ENCODE data around the gene PANK2.

DNA sequence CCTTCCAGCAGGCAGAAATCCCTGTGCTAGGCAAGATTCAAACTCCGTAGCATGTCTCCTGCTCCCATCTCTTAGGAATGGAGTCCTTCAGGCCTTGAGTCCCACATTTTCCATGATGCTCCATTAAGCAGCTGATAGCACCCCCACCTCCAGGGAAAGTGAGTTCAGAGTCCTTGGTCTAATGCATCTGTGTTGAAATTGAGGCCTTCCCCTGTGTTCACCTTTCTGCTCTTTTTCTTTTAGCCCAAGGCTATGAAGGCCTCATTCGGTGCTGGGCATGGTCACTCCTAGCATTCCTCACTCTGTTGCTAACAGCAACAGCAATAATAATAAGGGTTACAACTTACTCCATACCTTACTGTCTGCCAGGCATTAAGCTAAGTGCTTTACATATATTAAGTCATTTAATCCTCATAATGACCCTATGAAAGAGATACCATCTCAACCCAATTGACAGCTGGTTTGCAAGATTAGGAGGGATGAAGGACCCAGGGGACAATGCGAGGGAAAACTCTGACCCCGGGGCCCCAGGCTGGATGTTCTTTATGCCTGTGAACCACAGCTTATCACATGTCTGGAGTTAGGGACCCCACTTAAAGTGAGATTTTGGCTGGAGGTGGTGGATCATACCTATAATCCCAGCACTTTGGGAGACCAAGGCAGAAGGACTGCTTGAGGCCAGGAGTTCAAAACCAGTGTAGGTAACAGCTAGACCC lies 17.5 kb upstream of the PANK2 start:
- TF ChIP-seq, protein P1, sequence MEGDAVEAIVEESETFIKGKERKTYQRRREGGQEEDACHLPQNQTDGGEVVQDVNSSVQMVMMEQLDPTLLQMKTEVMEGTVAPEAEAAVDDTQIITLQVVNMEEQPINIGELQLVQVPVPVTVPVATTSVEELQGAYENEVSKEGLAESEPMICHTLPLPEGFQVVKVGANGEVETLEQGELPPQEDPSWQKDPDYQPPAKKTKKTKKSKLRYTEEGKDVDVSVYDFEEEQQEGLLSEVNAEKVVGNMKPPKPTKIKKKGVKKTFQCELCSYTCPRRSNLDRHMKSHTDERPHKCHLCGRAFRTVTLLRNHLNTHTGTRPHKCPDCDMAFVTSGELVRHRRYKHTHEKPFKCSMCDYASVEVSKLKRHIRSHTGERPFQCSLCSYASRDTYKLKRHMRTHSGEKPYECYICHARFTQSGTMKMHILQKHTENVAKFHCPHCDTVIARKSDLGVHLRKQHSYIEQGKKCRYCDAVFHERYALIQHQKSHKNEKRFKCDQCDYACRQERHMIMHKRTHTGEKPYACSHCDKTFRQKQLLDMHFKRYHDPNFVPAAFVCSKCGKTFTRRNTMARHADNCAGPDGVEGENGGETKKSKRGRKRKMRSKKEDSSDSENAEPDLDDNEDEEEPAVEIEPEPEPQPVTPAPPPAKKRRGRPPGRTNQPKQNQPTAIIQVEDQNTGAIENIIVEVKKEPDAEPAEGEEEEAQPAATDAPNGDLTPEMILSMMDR (IDR thresholded peaks at IDR 0.05) = no peak
- no peak for TF ChIP-seq POLR2AphosphoS5 (IDR thresholded peaks at IDR 0.05)

Measured in upper lobe of left lung (tissue), 4 donors.